K562 (cell line): Measurements from ENCODE around the gene IL12A. TPM values are rescaled to one million over a fixed set of nuclear protein-coding genes. Genes with fewer than 3 reads are reported as not detected.
A peak's percentile ranks its signal among the peaks of the same experiment; 100 is the strongest.

Experiments
- ATAC-seq: fragments of 200-7000 bp; cut with Tn5 transposase; 3 replicates; pipeline ENCODE4 v1.9.1; 2020; ENCODE audit warnings: moderate library complexity
- Bru-seq: library from RNA; stranded (reverse); fragments of 400-500 nt; gene quantifications from one replicate; lab custom pipeline; 2021; lab: Mats Ljungman, UMichigan
- BruChase-seq, 2 experiments: library from RNA; stranded (reverse); fragments of 400-500 nt; gene quantifications; one replicate each; lab custom pipeline; 2021; lab: Mats Ljungman, UMichigan
- BruUV-seq: library from RNA; stranded (reverse); fragments of 400-500 nt; replicated peaks from 2 replicates; lab custom pipeline; 2021; lab: Mats Ljungman, UMichigan
- CTCF ChIA-PET: fragments of 300-600 bp; formaldehyde crosslinking; extraction: SDS; loops from one replicate; lab custom pipeline; 2021; ENCODE audit warnings: low intra/inter-chr PET ratio; lab: Yijun Ruan, JAX
- POLR2A ChIA-PET: fragments of 300-600, 350-650 bp; sonication (Branson Sonifier 250); formaldehyde crosslinking; extraction: SDS; loops from one replicate; lab custom pipeline; 2021; ENCODE audit warnings: antibody characterized with exemption, inconsistent platforms; lab: Yijun Ruan, JAX
- DNase-seq, 4 experiments: peaks; one replicate each; pipeline versions ENCODE4 v3.0.0 to v3.0.0-alpha.2; 2011 to 2018; ENCODE audit warnings: low spot score in 3 of 4, mixed read lengths in 3 of 4; ENCODE audit errors: extremely low read depth in 1 of 4
- FAIRE-seq: peaks from 2 replicates; lab custom pipeline; 2011; peaks lifted over from hg19 to GRCh38; lab: Jason Lieb, UNC
- H2AFZ ChIP-seq: 2 replicates; pipeline ENCODE4 v1.6.0; 2011; ENCODE audit warnings: low read depth, low read length, control low read depth, inconsistent platforms
- H3K27ac ChIP-seq: fragments of 200-600 bp; 3 replicates; pipeline ENCODE4 v1.8.0; 2011; ENCODE audit warnings: low read depth, mild to moderate bottlenecking, control low read depth, inconsistent platforms, low read length, moderate library complexity, mixed read lengths; ENCODE audit errors: extremely low read depth
- H3K27me3 ChIP-seq, 2 experiments: fragments of 300-600 bp in 1 of 2; 2 replicates in 1 of 2; 3 replicates in 1 of 2; pipeline versions ENCODE4 v1.6.0 to v1.8.0; 2011; ENCODE audit warnings: inconsistent platforms in 2 of 2, low read length in 2 of 2, mild to moderate bottlenecking in 1 of 2, mixed read lengths in 1 of 2, moderate library complexity in 1 of 2; ENCODE audit not compliant: control insufficient read depth in 2 of 2, insufficient read depth in 2 of 2
- H3K36me3 ChIP-seq: fragments of 300-600 bp; 3 replicates; pipeline ENCODE4 v1.8.0; 2011; ENCODE audit warnings: mild to moderate bottlenecking, low read length, inconsistent platforms; ENCODE audit not compliant: control insufficient read depth, insufficient read depth
- H3K4me1 ChIP-seq, 2 experiments: fragments of 200-600 bp in 1 of 2; replicated peaks in 1 of 2; 2 replicates in 1 of 2; 3 replicates in 1 of 2; pipeline versions ENCODE4 v1.5.1 to v1.8.0; 2011; ENCODE audit warnings: inconsistent platforms in 2 of 2, low read length in 2 of 2, mild to moderate bottlenecking in 1 of 2, mixed read lengths in 1 of 2, moderate library complexity in 1 of 2; ENCODE audit not compliant: control insufficient read depth in 2 of 2, insufficient read depth in 2 of 2
- H3K4me2 ChIP-seq: 2 replicates; pipeline ENCODE4 v1.6.1; 2011; ENCODE audit warnings: low read length, control low read depth, inconsistent platforms, mixed read lengths; ENCODE audit not compliant: insufficient read depth
- H3K4me3 ChIP-seq: fragments of 200-600 bp; sonication (generic), shearing (Covaris generic); 2 replicates; pipeline ENCODE4 v1.5.1; 2016; ENCODE audit warnings: control low read depth, inconsistent platforms
- H3K79me2 ChIP-seq: fragments of 200-600 bp; 3 replicates; pipeline ENCODE4 v1.8.0; 2011; ENCODE audit warnings: low read length, inconsistent platforms; ENCODE audit not compliant: control insufficient read depth, insufficient read depth
- H3K9ac ChIP-seq, 2 experiments: 2 replicates each; pipeline versions ENCODE4 v1.6.0 to v1.6.1; 2011; ENCODE audit warnings: low read depth in 2 of 2, low read length in 2 of 2, control low read depth in 1 of 2, inconsistent platforms in 1 of 2, mild to moderate bottlenecking in 1 of 2, mixed read lengths in 1 of 2; ENCODE audit not compliant: insufficient read depth in 1 of 2
- H3K9me1 ChIP-seq: one replicate; pipeline ENCODE4 v1.6.0; 2011; ENCODE audit warnings: inconsistent platforms, mild to moderate bottlenecking, low read length, moderate library complexity; ENCODE audit not compliant: control insufficient read depth, insufficient read depth
- H3K9me3 ChIP-seq: replicated peaks from 2 replicates; pipeline ENCODE4 v1.5.1; 2011; ENCODE audit warnings: low read depth, low read length, inconsistent platforms; ENCODE audit not compliant: control insufficient read depth, insufficient read depth
- H4K20me1 ChIP-seq: replicated peaks from 2 replicates; pipeline ENCODE4 v1.6.1; 2011; ENCODE audit warnings: low read length, inconsistent platforms, mixed read lengths; ENCODE audit not compliant: control insufficient read depth, insufficient read depth
- CTCFL ChIP-seq: IDR thresholded peaks from 2 replicates; pipeline ENCODE4 v1.6.1; 2011; ENCODE audit warnings: borderline replicate concordance, low read depth, mild to moderate bottlenecking, moderate library complexity, low read length; ENCODE audit not compliant: insufficient read depth, poor library complexity, severe bottlenecking
- CXXC5 ChIP-seq: fragments of 250-450 bp; sonication (Bioruptor Pico); IDR thresholded peaks from 2 replicates; pipeline ENCODE4 v1.8.0; 2022; ENCODE audit warnings: inconsistent platforms, mild to moderate bottlenecking, moderate library complexity
- EGR1 ChIP-seq: fragments of 450-650 bp; conservative IDR thresholded peaks from 2 replicates; pipeline ENCODE4 v1.6.1; 2017; ENCODE audit warnings: mild to moderate bottlenecking
- L3MBTL2 ChIP-seq: fragments of 450-650 bp; IDR thresholded peaks from 2 replicates; pipeline ENCODE4 v1.6.1; 2016; ENCODE audit warnings: mild to moderate bottlenecking, moderate library complexity
- MAX ChIP-seq: sonication (generic); formaldehyde crosslinking; IDR thresholded peaks from 2 replicates; pipeline ENCODE4 v1.9.0; 2022; ENCODE audit warnings: mild to moderate bottlenecking, missing genetic modification reagents
- RAD21 ChIP-seq, 2 experiments: fragments of 250-450 bp in 1 of 2; fragments of 450-650 bp in 1 of 2; sonication (Bioruptor Pico) in 1 of 2; formaldehyde crosslinking in 1 of 2; IDR thresholded peaks in 1 of 2; conservative IDR thresholded peaks in 1 of 2; 2 replicates each; pipeline versions ENCODE4 v1.4.0 to v1.8.0; 2020 to 2022; ENCODE audit warnings: mild to moderate bottlenecking in 2 of 2, moderate library complexity in 1 of 2
- VEZF1 ChIP-seq: fragments of 200-800 bp; sonication (Bioruptor generic); IDR thresholded peaks from 2 replicates; pipeline ENCODE4 v1.6.1; 2017; ENCODE audit warnings: missing genetic modification characterization, missing compliant biosample characterization
- ZBTB17 ChIP-seq: fragments of 450-650 bp; formaldehyde crosslinking; IDR thresholded peaks from 2 replicates; pipeline ENCODE4 v1.4.0; 2020; ENCODE audit warnings: mild to moderate bottlenecking
- ZBTB7A ChIP-seq: IDR thresholded peaks from 2 replicates; pipeline ENCODE4 v1.6.1; 2011; ENCODE audit warnings: low read depth, mild to moderate bottlenecking, low read length, moderate library complexity, borderline replicate concordance; ENCODE audit not compliant: control insufficient read depth
- ZNF124 ChIP-seq: sonication (generic); formaldehyde crosslinking; IDR thresholded peaks from 2 replicates; pipeline ENCODE4 v1.8.1; 2022; ENCODE audit warnings: missing genetic modification reagents
- WGBS: fragments of 100-300 bp; shearing (Covaris generic); methylation state at CpG from one replicate; pipeline ENCODE4 v1.1.6; 2016; ENCODE audit warnings: low coverage, mixed read lengths; ENCODE audit not compliant: insufficient coverage; ENCODE audit errors: missing lambda C conversion rate; 5-methylcytosine and 5-hydroxymethylcytosine counted together
- in situ Hi-C: fragments of 300-500 bp; cut with MboI; formaldehyde crosslinking; loops from 4 replicates; pipeline ENCODE4 v1.15.0; 2018; ENCODE audit warnings: inconsistent platforms, mixed read lengths
- intact Hi-C: fragments of 100-400 bp; cut with micrococcal nuclease; formaldehyde crosslinking; loops from 2 replicates; pipeline ENCODE4 v1.14.2; 2022
- long read RNA-seq, 3 experiments: library from polyadenylated mRNA in 2 of 3; library from RNA in 1 of 3; unstranded in 2 of 3; stranded (forward) in 1 of 3; transcript quantifications; one replicate each; pipeline ENCODE4 v2.0.0, GENCODE V29; 2019 to 2022
- polyA minus RNA-seq, 3 experiments: library from RNA; depleted of rRNA, polyadenylated mRNA; stranded (reverse); fragments of >200 nt; gene quantifications; 2 replicates each; pipeline ENCODE4 v1.2.3, GENCODE V29; 2011
- polyA plus RNA-seq, 8 experiments: library from polyadenylated mRNA; depleted of rRNA in 4 of 8; stranded (reverse) in 5 of 8; unstranded in 3 of 8; fragments of >200 nt; fragmentation: Nextera tagmentation in 2 of 8; fragmentation: Illumina TruSeq in 1 of 8; extraction: Ambion mirVana in 2 of 8; extraction: Trizol in 1 of 8; gene quantifications; 2 replicates each; pipeline versions ENCODE4 v1.2.1 to v1.2.3, GENCODE V29; 2011 to 2014; ENCODE audit warnings: inconsistent platforms in 1 of 8, missing spikeins in 1 of 8
- total RNA-seq, 7 experiments: library from RNA; depleted of rRNA in 6 of 7; stranded (reverse); fragments of >200 nt in 6 of 7; fragmentation: Illumina TruSeq in 2 of 7; extraction: Trizol in 2 of 7; gene quantifications; 2 replicates each; pipeline versions ENCODE4 v1.2.1 to v1.2.3, GENCODE V29; 2011 to 2021; ENCODE audit warnings: low replicate concordance in 1 of 7

IL12A gene
- total RNA-seq (2011; cell fraction: chromatin; rRNA removed; ENCODE audit: low replicate concordance), result not detected in 2 replicates
- not detected in 2 replicates for total RNA-seq (2011; cell fraction: nucleolus; rRNA removed)
- total RNA-seq (2011; cell fraction: nucleoplasm; rRNA removed), result not detected in 2 replicates
- not detected in 2 replicates for total RNA-seq (2014; rRNA removed)
- 0.35 TPM in 1 of 2 replicates, not detected in the other for total RNA-seq (2014; rRNA removed; fragmentation: Illumina TruSeq; extraction: Trizol)
- not detected in 2 replicates for total RNA-seq (2015; rRNA removed; fragmentation: Illumina TruSeq; extraction: Trizol)
- total RNA-seq (2021), result 0.13 TPM in 1 of 2 replicates, not detected in the other
- polyA plus RNA-seq (2011; rRNA removed), result not detected in 2 replicates
- polyA plus RNA-seq (2011; cell fraction: cytosol; rRNA removed), result not detected in 2 replicates
- 0.14 and 0.27 TPM in 2 replicates for polyA plus RNA-seq (2011; cell fraction: nucleus; rRNA removed)
- polyA plus RNA-seq (2012), result not detected in 2 replicates
- not detected in 2 replicates for polyA plus RNA-seq (2014; fragmentation: Illumina TruSeq; extraction: Trizol)
- polyA plus RNA-seq (2014; fragmentation: Nextera tagmentation; extraction: Ambion mirVana), result not detected
- polyA plus RNA-seq (2014; rRNA removed), result not detected in 2 replicates
- polyA minus RNA-seq (2011; rRNA and poly(A)+ RNA removed), result not detected in 2 replicates
- not detected in 2 replicates for polyA minus RNA-seq (2011; cell fraction: cytosol; rRNA and poly(A)+ RNA removed)
- not detected in 2 replicates for polyA minus RNA-seq (2011; cell fraction: nucleus; rRNA and poly(A)+ RNA removed)
- Bru-seq, nascent RNA, result percentile 33 among the genes with signal in this experiment
- percentile 24 among the genes with signal in this experiment for BruChase-seq, experiment 1, labeled RNA remaining after a 2-hour chase
- BruChase-seq, experiment 2, labeled RNA remaining after a 6-hour chase, result percentile 31 among the genes with signal in this experiment
- long read RNA-seq, experiment 1, result 0 reads
- long read RNA-seq, experiment 2, result 0 reads
- long read RNA-seq, experiment 3, result 0 reads

- in situ Hi-C loops, result no loop called here
- Histone ChIP-seq H3K4me1 (peaks cover 0 to 9% of the 10 kb centered on the region in 2 experiments; a peak in 2 of 5 replicates), H3K9me1 (no peaks in the 10 kb centered on the region), H3K4me3 (peak within 1 kb of the TSS; percentile 44), H3K9ac (peak within 1 kb of the TSS in 1 of 2 experiments; percentile 84; a peak in 2 of 4 replicates), H3K4me2 (peak within 1 kb of the TSS; percentile 53), H3K27ac (no peak within 1 kb of the TSS), H4K20me1 (no peaks in the 10 kb centered on the region), H3K9me3 (no peaks in the 10 kb centered on the region), H3K79me2 (no peaks in the 10 kb centered on the region), H3K36me3 (no peaks in the 10 kb centered on the region), H3K27me3 (peaks cover 3 to 17% of the 10 kb centered on the region in 2 experiments; a peak in 4 of 5 replicates), H2AFZ (peak within 1 kb of the TSS; percentile 65)
- DNase-seq (peak; percentile 76 to 89 (median 82)), ATAC-seq (peak; percentile 99), FAIRE-seq (peak; percentile 73)
- POLR2A ChIA-PET, result no interaction called here
- WGBS, result 2% methylated on average over 32 of the region's 54 CpGs
- CTCF ChIA-PET, result interaction anchor here (0.5 to 1.1 kb wide), 4 partner anchors 36 to 548 kb away, joined by 3 to 4 read pairs (median 3); no protein-coding TSS in a partner anchor
- intact Hi-C loops, result loop anchor here (2.0 kb wide), 1 partner anchor 14 kb away; no protein-coding TSS in a partner anchor
- no TSS peak for BruUV-seq
- TF ChIP-seq ZBTB7A (peak; percentile 55; the same call in 1 of the 2 replicates), CXXC5 (CRISPR knock-in tag) (peak; percentile 43; the same call in 1 of the 2 replicates), ZNF124 (CRISPR knock-in tag) (no peak), ZBTB17 (no peak), EGR1 (peak; percentile 17; the same call in 1 of the 2 replicates), CTCFL (peak; percentile 70), VEZF1 (CRISPR knock-in tag) (peak; percentile 39; the same call in 1 of the 2 replicates), MAX (peak; percentile 20; the same call in 1 of the 2 replicates), RAD21 (CRISPR knock-in tag; conservative IDR thresholded peaks at IDR 0.05 in 1 of 2, IDR thresholded peaks at IDR 0.05 in 1 of 2) (peak; percentile 57 to 62), L3MBTL2 (peak; percentile 70)
Observed at GRCh38 chr3:159988617-159989271, at the start of gene IL12A. Gene IL12A (plus strand): TSS chr3:159988835.
